RPMI7951 (cell line): ENCODE results near the gene IFT80. TPM values are rescaled to one million over a fixed set of nuclear protein-coding genes. Genes with fewer than 3 reads are reported as not detected.

ENCODE experiments used
- total RNA-seq: library from RNA; depleted of rRNA; stranded (reverse); fragments of >200 nt; shearing (Covaris generic); gene quantifications from 2 replicates; pipeline ENCODE4 v1.2.3, GENCODE V29; 2014; rRNA removed

IFT80 gene
- total RNA-seq, 1 experiment from 2014 or later = 44.7 TPM

Other genes with a start within 250 kb of the IFT80 start
- 0.48 and 0.49 TPM in 2 replicates for gene C3orf80, start 173.8 kb downstream of the IFT80 start, total RNA-seq
- gene SMC4, start 425 bp upstream of the IFT80 start, total RNA-seq = 263 and 317 TPM in 2 replicates
- 11.9 and 19.7 TPM in 2 replicates for gene TRIM59, start 50.6 kb upstream of the IFT80 start, total RNA-seq
- 22.3 and 27.8 TPM in 2 replicates for gene KPNA4, start 166.3 kb upstream of the IFT80 start, total RNA-seq